HEK293 (cell line): ENCODE data around the gene PEX5L.

Experiments used
- CTCF ChIA-PET: fragments of 350-600 bp; formaldehyde crosslinking; extraction: SDS; loops from one replicate; lab custom pipeline; 2021; ENCODE audit warnings: antibody characterized with exemption; lab: Yijun Ruan, JAX
- POLR2A ChIA-PET: fragments of 300-600 bp; formaldehyde crosslinking; extraction: SDS; loops from one replicate; lab custom pipeline; 2020; ENCODE audit warnings: antibody characterized with exemption, inconsistent platforms; lab: Yijun Ruan, JAX
- H3K27ac ChIP-seq: fragments of 200-500 bp; sonication (Bioruptor generic); 2 replicates; pipeline ENCODE4 v1.5.1; 2014; ENCODE audit warnings: low read depth, low read length, control low read depth, inconsistent platforms; ENCODE audit errors: extremely low read depth
- H3K36me3 ChIP-seq, 2 experiments: fragments of 200-500 bp in 1 of 2; sonication (Bioruptor generic) in 1 of 2; 1 replicate in 1 of 2; 2 replicates in 1 of 2; pipeline ENCODE4 v1.5.1; 2014 to 2017; ENCODE audit warnings: inconsistent platforms in 2 of 2, low read length in 2 of 2; ENCODE audit not compliant: control insufficient read depth in 2 of 2, insufficient read depth in 1 of 2
- H3K4me1 ChIP-seq: fragments of 200-500 bp; sonication (Bioruptor generic); 2 replicates; pipeline ENCODE4 v1.5.1; 2014; ENCODE audit warnings: mild to moderate bottlenecking, low read length, inconsistent platforms; ENCODE audit not compliant: control insufficient read depth, insufficient read depth
- H3K4me3 ChIP-seq: 2 replicates; pipeline ENCODE4 v1.5.1; 2011; ENCODE audit warnings: low read depth, mild to moderate bottlenecking, control low read depth, low read length, moderate library complexity
- H3K9me3 ChIP-seq: fragments of 200-500 bp; sonication (Bioruptor generic); 2 replicates; pipeline ENCODE4 v1.5.1; 2014; ENCODE audit warnings: low read depth, low read length, inconsistent platforms; ENCODE audit not compliant: control insufficient read depth, insufficient read depth
- EGR2 ChIP-seq: fragments of 450-650 bp; formaldehyde crosslinking; IDR thresholded peaks from 2 replicates; pipeline ENCODE4 v1.5.1; 2016; ENCODE audit warnings: low read depth, missing biosample characterization, missing genetic modification characterization
- IKZF3 ChIP-seq: fragments of 450-650 bp; IDR thresholded peaks from 2 replicates; pipeline ENCODE4 v1.5.0; 2018; ENCODE audit warnings: missing biosample characterization, mild to moderate bottlenecking, missing genetic modification characterization, moderate library complexity
- KLF10 ChIP-seq: fragments of 450-650 bp; IDR thresholded peaks from 2 replicates; pipeline ENCODE4 v1.5.1; 2018; ENCODE audit warnings: missing biosample characterization, mild to moderate bottlenecking, missing genetic modification characterization
- SETDB1 ChIP-seq: IDR thresholded peaks from one replicate; pipeline ENCODE4 v1.6.1; 2017; ENCODE audit warnings: mild to moderate bottlenecking, low read length, moderate library complexity, mixed read lengths; ENCODE audit not compliant: insufficient read length
- SP2 ChIP-seq: fragments of 450-650 bp; formaldehyde crosslinking; IDR thresholded peaks from 2 replicates; pipeline ENCODE4 v1.5.1; 2016; ENCODE audit warnings: missing biosample characterization, missing genetic modification characterization
- YY2 ChIP-seq: fragments of 450-650 bp; formaldehyde crosslinking; IDR thresholded peaks from 2 replicates; pipeline ENCODE4 v1.5.1; 2016; ENCODE audit warnings: missing biosample characterization, missing genetic modification characterization
- ZBTB17 ChIP-seq: fragments of 450-650 bp; formaldehyde crosslinking; IDR thresholded peaks from 2 replicates; pipeline ENCODE4 v1.5.1; 2016; ENCODE audit warnings: missing biosample characterization, missing genetic modification characterization
- ZFP69B ChIP-seq: fragments of 450-650 bp; formaldehyde crosslinking; IDR thresholded peaks from 2 replicates; pipeline ENCODE4 v1.5.1; 2016; ENCODE audit warnings: missing biosample characterization, missing genetic modification characterization
- ZNF133 ChIP-seq: fragments of 450-650 bp; formaldehyde crosslinking; IDR thresholded peaks from 2 replicates; pipeline ENCODE4 v1.5.1; 2016; ENCODE audit warnings: missing biosample characterization, missing genetic modification characterization
- ZNF169 ChIP-seq: fragments of 450-650 bp; formaldehyde crosslinking; IDR thresholded peaks from 2 replicates; pipeline ENCODE4 v1.5.1; 2016; ENCODE audit warnings: missing biosample characterization, missing genetic modification characterization
- ZNF239 ChIP-seq: fragments of 450-650 bp; formaldehyde crosslinking; IDR thresholded peaks from 2 replicates; pipeline ENCODE4 v1.5.1; 2016; ENCODE audit warnings: missing biosample characterization, missing genetic modification characterization
- ZNF292 ChIP-seq: fragments of 450-650 bp; formaldehyde crosslinking; IDR thresholded peaks from 2 replicates; pipeline ENCODE4 v1.5.1; 2016; ENCODE audit warnings: low read depth, missing biosample characterization, missing genetic modification characterization, borderline replicate concordance
- ZNF311 ChIP-seq: fragments of 450-650 bp; formaldehyde crosslinking; IDR thresholded peaks from 2 replicates; pipeline ENCODE4 v1.5.1; 2017; ENCODE audit warnings: missing biosample characterization, missing genetic modification characterization, borderline replicate concordance
- ZNF350 ChIP-seq: fragments of 450-650 bp; formaldehyde crosslinking; IDR thresholded peaks from 2 replicates; pipeline ENCODE4 v1.5.0; 2017; ENCODE audit warnings: missing biosample characterization, mild to moderate bottlenecking, missing genetic modification characterization
- ZNF354C ChIP-seq: fragments of 450-650 bp; formaldehyde crosslinking; IDR thresholded peaks from 2 replicates; pipeline ENCODE4 v1.5.1; 2016; ENCODE audit warnings: missing biosample characterization, missing genetic modification characterization, low read depth, borderline replicate concordance
- ZNF366 ChIP-seq: fragments of 450-650 bp; formaldehyde crosslinking; conservative IDR thresholded peaks from 2 replicates; pipeline ENCODE4 v1.5.1; 2016; ENCODE audit warnings: missing biosample characterization, missing genetic modification characterization
- ZNF530 ChIP-seq: fragments of 450-650 bp; formaldehyde crosslinking; IDR thresholded peaks from 2 replicates; pipeline ENCODE4 v1.5.1; 2016; ENCODE audit warnings: low read depth, missing biosample characterization, missing genetic modification characterization
- ZNF677 ChIP-seq: fragments of 450-650 bp; IDR thresholded peaks from 2 replicates; pipeline ENCODE4 v1.5.0; 2018; ENCODE audit warnings: missing biosample characterization, mild to moderate bottlenecking, missing genetic modification characterization, moderate library complexity
- TF ChIP-seq, protein P1 (sequence below): fragments of 450-650 bp; IDR thresholded peaks from 2 replicates; pipeline ENCODE4 v1.5.1; 2018; ENCODE audit warnings: missing biosample characterization, mild to moderate bottlenecking, missing genetic modification characterization
- TF ChIP-seq, protein P2 (sequence below): fragments of 450-650 bp; formaldehyde crosslinking; IDR thresholded peaks from 2 replicates; pipeline ENCODE4 v1.5.1; 2016; ENCODE audit warnings: missing biosample characterization, missing genetic modification characterization, borderline replicate concordance
- TF ChIP-seq, protein P3 (sequence below): fragments of 450-650 bp; formaldehyde crosslinking; IDR thresholded peaks from 2 replicates; pipeline ENCODE4 v1.5.1; 2016; ENCODE audit warnings: missing biosample characterization, missing genetic modification characterization, low read depth
- TF ChIP-seq, protein P4 (sequence below): fragments of 450-650 bp; formaldehyde crosslinking; IDR thresholded peaks from 2 replicates; pipeline ENCODE4 v1.5.1; 2016; ENCODE audit warnings: missing biosample characterization, missing genetic modification characterization

The PEX5L gene

DNA sequence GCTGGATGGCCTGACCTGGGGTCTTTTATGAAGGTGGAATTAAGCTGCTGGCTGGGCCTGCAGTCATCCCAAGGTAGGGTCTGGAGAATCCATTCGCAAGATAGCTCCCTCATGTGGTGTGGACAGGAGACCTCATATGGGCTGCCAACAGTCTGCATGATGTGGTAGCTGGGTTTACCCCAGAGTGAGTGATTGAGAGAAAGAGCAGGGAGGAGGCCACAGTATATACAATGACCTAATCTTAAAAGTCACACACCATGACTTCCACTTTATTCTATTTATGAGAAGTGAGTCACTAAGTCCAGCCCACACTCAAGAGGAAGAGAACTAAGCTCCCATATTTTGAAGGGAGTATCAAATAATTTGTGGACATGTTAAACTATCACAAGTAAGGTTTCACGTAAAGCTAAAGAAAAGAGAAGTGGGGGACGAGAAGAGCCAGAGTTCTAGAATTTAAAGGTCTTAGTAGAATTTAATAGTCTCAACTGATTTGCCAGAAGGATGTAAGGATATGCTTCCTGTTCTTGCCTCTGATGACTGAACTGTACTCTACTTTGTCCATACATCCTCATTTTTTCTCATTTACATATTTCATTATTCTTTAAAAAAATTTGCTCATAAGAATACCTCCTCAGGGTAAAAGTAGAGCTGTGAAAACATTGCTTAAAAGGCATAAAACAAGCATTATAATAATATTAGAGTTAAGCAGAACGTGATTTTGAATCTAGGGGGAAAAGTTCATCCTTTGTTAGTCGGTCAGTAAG lies 184.4 kb downstream of the PEX5L start:
- ChIA-PET POLR2A (no interaction called here), CTCF (interaction anchor here (1.3 to 2.1 kb wide), 2 partner anchors 41 to 84 kb away, joined by 3 to 9 read pairs; no protein-coding TSS in a partner anchor)
- H3K4me3 ChIP-seq = no peak overlapping the region
- no peaks in the 10 kb centered on the region for H3K36me3 ChIP-seq
- H3K27ac ChIP-seq = no peak overlapping the region
- no peaks in the 10 kb centered on the region for H3K9me3 ChIP-seq
- H3K4me1 ChIP-seq = no peaks in the 10 kb centered on the region
- TF ChIP-seq ZNF350 (tag by site-specific recombination) (no peak), ZNF169 (no peak), ZNF354C (tag by site-specific recombination) (no peak), ZNF239 (tag by site-specific recombination) (no peak), ZNF677 (tag by site-specific recombination) (no peak), SETDB1 (no peak), YY2 (tag by site-specific recombination) (no peak), IKZF3 (tag by site-specific recombination) (no peak), ZFP69B (tag by site-specific recombination) (no peak)
- TF ChIP-seq, protein P1, sequence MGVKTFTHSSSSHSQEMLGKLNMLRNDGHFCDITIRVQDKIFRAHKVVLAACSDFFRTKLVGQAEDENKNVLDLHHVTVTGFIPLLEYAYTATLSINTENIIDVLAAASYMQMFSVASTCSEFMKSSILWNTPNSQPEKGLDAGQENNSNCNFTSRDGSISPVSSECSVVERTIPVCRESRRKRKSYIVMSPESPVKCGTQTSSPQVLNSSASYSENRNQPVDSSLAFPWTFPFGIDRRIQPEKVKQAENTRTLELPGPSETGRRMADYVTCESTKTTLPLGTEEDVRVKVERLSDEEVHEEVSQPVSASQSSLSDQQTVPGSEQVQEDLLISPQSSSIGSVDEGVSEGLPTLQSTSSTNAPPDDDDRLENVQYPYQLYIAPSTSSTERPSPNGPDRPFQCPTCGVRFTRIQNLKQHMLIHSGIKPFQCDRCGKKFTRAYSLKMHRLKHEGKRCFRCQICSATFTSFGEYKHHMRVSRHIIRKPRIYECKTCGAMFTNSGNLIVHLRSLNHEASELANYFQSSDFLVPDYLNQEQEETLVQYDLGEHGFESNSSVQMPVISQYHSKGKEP (tag by site-specific recombination) = no peak
- TF ChIP-seq, protein P2, sequence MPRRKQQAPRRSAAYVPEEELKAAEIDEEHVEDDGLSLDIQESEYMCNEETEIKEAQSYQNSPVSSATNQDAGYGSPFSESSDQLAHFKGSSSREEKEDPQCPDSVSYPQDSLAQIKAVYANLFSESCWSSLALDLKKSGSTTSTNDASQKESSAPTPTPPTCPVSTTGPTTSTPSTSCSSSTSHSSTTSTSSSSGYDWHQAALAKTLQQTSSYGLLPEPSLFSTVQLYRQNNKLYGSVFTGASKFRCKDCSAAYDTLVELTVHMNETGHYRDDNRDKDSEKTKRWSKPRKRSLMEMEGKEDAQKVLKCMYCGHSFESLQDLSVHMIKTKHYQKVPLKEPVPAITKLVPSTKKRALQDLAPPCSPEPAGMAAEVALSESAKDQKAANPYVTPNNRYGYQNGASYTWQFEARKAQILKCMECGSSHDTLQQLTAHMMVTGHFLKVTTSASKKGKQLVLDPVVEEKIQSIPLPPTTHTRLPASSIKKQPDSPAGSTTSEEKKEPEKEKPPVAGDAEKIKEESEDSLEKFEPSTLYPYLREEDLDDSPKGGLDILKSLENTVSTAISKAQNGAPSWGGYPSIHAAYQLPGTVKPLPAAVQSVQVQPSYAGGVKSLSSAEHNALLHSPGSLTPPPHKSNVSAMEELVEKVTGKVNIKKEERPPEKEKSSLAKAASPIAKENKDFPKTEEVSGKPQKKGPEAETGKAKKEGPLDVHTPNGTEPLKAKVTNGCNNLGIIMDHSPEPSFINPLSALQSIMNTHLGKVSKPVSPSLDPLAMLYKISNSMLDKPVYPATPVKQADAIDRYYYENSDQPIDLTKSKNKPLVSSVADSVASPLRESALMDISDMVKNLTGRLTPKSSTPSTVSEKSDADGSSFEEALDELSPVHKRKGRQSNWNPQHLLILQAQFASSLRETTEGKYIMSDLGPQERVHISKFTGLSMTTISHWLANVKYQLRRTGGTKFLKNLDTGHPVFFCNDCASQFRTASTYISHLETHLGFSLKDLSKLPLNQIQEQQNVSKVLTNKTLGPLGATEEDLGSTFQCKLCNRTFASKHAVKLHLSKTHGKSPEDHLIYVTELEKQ (tag by site-specific recombination) = no peak
- TF ChIP-seq, protein P3, sequence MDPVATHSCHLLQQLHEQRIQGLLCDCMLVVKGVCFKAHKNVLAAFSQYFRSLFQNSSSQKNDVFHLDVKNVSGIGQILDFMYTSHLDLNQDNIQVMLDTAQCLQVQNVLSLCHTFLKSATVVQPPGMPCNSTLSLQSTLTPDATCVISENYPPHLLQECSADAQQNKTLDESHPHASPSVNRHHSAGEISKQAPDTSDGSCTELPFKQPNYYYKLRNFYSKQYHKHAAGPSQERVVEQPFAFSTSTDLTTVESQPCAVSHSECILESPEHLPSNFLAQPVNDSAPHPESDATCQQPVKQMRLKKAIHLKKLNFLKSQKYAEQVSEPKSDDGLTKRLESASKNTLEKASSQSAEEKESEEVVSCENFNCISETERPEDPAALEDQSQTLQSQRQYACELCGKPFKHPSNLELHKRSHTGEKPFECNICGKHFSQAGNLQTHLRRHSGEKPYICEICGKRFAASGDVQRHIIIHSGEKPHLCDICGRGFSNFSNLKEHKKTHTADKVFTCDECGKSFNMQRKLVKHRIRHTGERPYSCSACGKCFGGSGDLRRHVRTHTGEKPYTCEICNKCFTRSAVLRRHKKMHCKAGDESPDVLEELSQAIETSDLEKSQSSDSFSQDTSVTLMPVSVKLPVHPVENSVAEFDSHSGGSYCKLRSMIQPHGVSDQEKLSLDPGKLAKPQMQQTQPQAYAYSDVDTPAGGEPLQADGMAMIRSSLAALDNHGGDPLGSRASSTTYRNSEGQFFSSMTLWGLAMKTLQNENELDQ (tag by site-specific recombination) = no peak

DNA sequence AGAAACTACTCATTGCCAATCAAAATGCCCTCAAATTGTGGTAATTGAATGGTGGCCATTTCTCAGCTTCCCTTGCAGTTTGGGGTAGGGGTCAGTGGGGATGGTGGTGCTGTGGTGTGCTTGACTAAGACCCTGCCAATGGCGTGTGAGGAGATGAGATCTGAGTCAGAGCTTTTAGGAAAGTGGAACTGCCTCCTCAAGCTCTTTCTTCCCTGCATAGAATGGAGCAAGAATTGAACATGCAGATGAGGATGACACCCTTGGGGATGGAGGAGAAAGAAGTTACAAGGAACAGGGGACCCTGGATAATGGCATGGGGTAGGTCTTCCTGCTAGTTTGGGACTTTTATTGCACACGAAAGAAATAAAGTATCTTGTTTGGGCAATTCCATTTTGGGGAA lies 188.0 kb downstream of the PEX5L start:
- ChIA-PET CTCF (no interaction called here), POLR2A (no interaction called here)
- Histone ChIP-seq H3K27ac (no peak overlapping the region), H3K36me3 (no peaks in the 10 kb centered on the region), H3K4me1 (no peaks in the 10 kb centered on the region), H3K4me3 (no peak overlapping the region), H3K9me3 (no peaks in the 10 kb centered on the region)
- TF ChIP-seq, protein P4, sequence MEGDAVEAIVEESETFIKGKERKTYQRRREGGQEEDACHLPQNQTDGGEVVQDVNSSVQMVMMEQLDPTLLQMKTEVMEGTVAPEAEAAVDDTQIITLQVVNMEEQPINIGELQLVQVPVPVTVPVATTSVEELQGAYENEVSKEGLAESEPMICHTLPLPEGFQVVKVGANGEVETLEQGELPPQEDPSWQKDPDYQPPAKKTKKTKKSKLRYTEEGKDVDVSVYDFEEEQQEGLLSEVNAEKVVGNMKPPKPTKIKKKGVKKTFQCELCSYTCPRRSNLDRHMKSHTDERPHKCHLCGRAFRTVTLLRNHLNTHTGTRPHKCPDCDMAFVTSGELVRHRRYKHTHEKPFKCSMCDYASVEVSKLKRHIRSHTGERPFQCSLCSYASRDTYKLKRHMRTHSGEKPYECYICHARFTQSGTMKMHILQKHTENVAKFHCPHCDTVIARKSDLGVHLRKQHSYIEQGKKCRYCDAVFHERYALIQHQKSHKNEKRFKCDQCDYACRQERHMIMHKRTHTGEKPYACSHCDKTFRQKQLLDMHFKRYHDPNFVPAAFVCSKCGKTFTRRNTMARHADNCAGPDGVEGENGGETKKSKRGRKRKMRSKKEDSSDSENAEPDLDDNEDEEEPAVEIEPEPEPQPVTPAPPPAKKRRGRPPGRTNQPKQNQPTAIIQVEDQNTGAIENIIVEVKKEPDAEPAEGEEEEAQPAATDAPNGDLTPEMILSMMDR (tag by site-specific recombination) = no peak
- TF ChIP-seq KLF10 (tag by site-specific recombination) (no peak), SP2 (tag by site-specific recombination) (no peak), ZNF133 (no peak), ZNF366 (tag by site-specific recombination) (no peak), ZNF292 (tag by site-specific recombination) (no peak), ZBTB17 (tag by site-specific recombination) (no peak), ZNF530 (no peak), EGR2 (tag by site-specific recombination) (no peak), ZNF311 (tag by site-specific recombination) (no peak)
- TF ChIP-seq, protein P2 (tag by site-specific recombination) = no peak
